ENCODE data around the gene MRPL2. TPM values are rescaled to one million over a fixed set of nuclear protein-coding genes. Genes with fewer than 3 reads are reported as not detected.
A peak's percentile ranks its signal among the peaks of the same experiment; 100 is the strongest.

Gene MRPL2
- total and polyA plus RNA-seq, 2 of the 4 experiments (the other 2 are of a cell fraction) = 18.1 to 45.9 TPM

- TF ChIP-seq MAZ (IDR thresholded peaks at IDR 0.05; ENCODE audit: borderline replicate concordance, low read depth, low read length) = no peak
Observed at GRCh38 chr6:43060755-43061633, 1.8 kb upstream of the MRPL2 start (continued).

- Histone ChIP-seq H3K56ac (ENCODE audit: extremely low read depth, insufficient read depth, low read length) (no peak overlapping the region), H3K27ac (ENCODE audit: insufficient read depth, low read length) (peak overlapping the region; percentile 93), H3K4me2 (ENCODE audit: low read depth, low read length) (peak overlapping the region; percentile 93), H2BK20ac (ENCODE audit: low read depth, low read length) (peak overlapping the region; percentile 29), H3K27me3 (ENCODE audit: control insufficient read depth, insufficient read depth, low read length) (no peaks in the 10 kb centered on the region), H2AK5ac (ENCODE audit: low read depth, low read length) (peak overlapping the region; percentile 92), H3K23ac (ENCODE audit: low read depth, low read length) (peak overlapping the region; percentile 49), H2AK9ac (replicated peaks; ENCODE audit: low read depth, low read length, poor library complexity) (peak overlapping the region; percentile 94), H3K18ac (ENCODE audit: low read depth, low read length) (peak overlapping the region; percentile 28), H2BK5ac (ENCODE audit: low read depth, low read length, poor library complexity, severe bottlenecking) (peak overlapping the region; percentile 95), H4K8ac (ENCODE audit: low read depth in 2 of 2, low read length in 2 of 2) (peak overlapping the region; percentile 69 to 97), H3K14ac (replicated peaks; ENCODE audit: low read depth, low read length) (peak overlapping the region; percentile 100), H3K9me1 (ENCODE audit: insufficient read depth, low read length) (peaks cover 4% of the 10 kb centered on the region; the same call in 1 of the 2 replicates), H3K9ac (ENCODE audit: low read depth, low read length) (peak overlapping the region; percentile 91), H2AFZ (replicated peaks; ENCODE audit: low read length, poor library complexity) (peak overlapping the region; percentile 92), H4K91ac (ENCODE audit: insufficient read depth, low read depth, low read length) (peak overlapping the region; percentile 91), H2BK15ac (ENCODE audit: low read depth, low read length) (no peak overlapping the region; the same call in 2 of the 3 replicates), H3K9me3 (ENCODE audit: control insufficient read depth, insufficient read depth, low read length) (no peaks in the 10 kb centered on the region), H3K4me3 (ENCODE audit: insufficient read depth, low read depth, low read length) (peak overlapping the region; percentile 53), H4K5ac (ENCODE audit: low read depth, low read length) (peak overlapping the region; percentile 84), H4K20me1 (ENCODE audit: insufficient read depth, low read length) (no peaks in the 10 kb centered on the region), H3K36me3 (ENCODE audit: control insufficient read depth, insufficient read depth, low read length) (peaks cover 19% of the 10 kb centered on the region), H3K4me1 (ENCODE audit: control insufficient read depth, insufficient read depth, low read length) (peaks cover 9% of the 10 kb centered on the region; the same call in 1 of the 2 replicates), H3K79me1 (ENCODE audit: low read depth in 1 of 2, low read length in 2 of 2) (peaks cover 17 to 35% of the 10 kb centered on the region in 2 experiments), H2BK120ac (ENCODE audit: low read depth, low read length) (peak overlapping the region; percentile 64), H3K4ac (ENCODE audit: low read depth, low read length) (peak overlapping the region; percentile 96)
- ChIA-PET POLR2A (ENCODE audit: unreplicated experiment) (no interaction called here), CTCF (interaction anchor here (1.4 kb wide), 1 partner anchor 84 kb away, joined by 6 read pairs; no protein-coding TSS in a partner anchor)
- WGBS, 2 experiments (ENCODE audit: extremely low coverage in 2 of 2, insufficient read length in 1 of 2) = 100% methylated on average over 1 of the region's 15 CpGs; no CpG with 5 or more reads in 1 of the 2 experiments
- no peak for ATAC-seq (ENCODE audit: low read depth)
- dilution Hi-C loops (cut with HindIII; ENCODE audit: low sequenced_read_pairs, unreplicated experiment) = no loop called here
- BruUV-seq (replicated peaks) = no TSS peak
- no peak for DNase-seq
- in situ Hi-C loops (cut with MboI; ENCODE audit: low sequenced_read_pairs) = no loop called here
- intact Hi-C loops (cut with micrococcal nuclease) = no loop called here
- TF ChIP-seq MXI1 (IDR thresholded peaks at IDR 0.05; ENCODE audit: borderline replicate concordance, low read depth, low read length) (no peak), RFX5 (IDR thresholded peaks at IDR 0.05; ENCODE audit: low read depth, low read length) (no peak), RAD21 (IDR thresholded peaks at IDR 0.05; ENCODE audit: low read length) (no peak), CEBPB (IDR thresholded peaks at IDR 0.05; ENCODE audit: low read depth, low read length) (no peak), CTCF (conservative IDR thresholded peaks at IDR 0.05; ENCODE audit: low read depth, low read length) (no peak), USF2 (IDR thresholded peaks at IDR 0.05; ENCODE audit: low read depth, low read length) (no peak), NFE2L2 (IDR thresholded peaks at IDR 0.05; ENCODE audit: low read depth, low read length) (no peak), BHLHE40 (IDR thresholded peaks at IDR 0.05; ENCODE audit: low read depth, low read length) (no peak), RCOR1 (IDR thresholded peaks at IDR 0.05; ENCODE audit: insufficient replicate concordance, low read length) (no peak), FOS (IDR thresholded peaks at IDR 0.05; ENCODE audit: low read depth, low read length) (no peak), SMC3 (IDR thresholded peaks at IDR 0.05; ENCODE audit: low read depth, low read length) (no peak)
Observed at GRCh38 chr6:43060034-43060754, 960 bp upstream of the MRPL2 start.
